Transverse colon (tissue), 4 donors: ENCODE results near the gene STRIP1. TPM values are rescaled to one million over a fixed set of nuclear protein-coding genes. Genes with fewer than 3 reads are reported as not detected.

ENCODE experiments used
- DNase-seq: peaks from one replicate; pipeline ENCODE4 v3.0.0-alpha.2; 2019
- H3K27ac ChIP-seq, 4 donors: fragments of 200-600 bp; sonication (generic); 2 replicates each; pipeline ENCODE4 v1.5.1; 2016 to 2018; ENCODE audit warnings: inconsistent platforms in 4 of 4
- H3K27me3 ChIP-seq: fragments of 200-600 bp; sonication (generic); 2 replicates; pipeline ENCODE4 v1.5.1; 2017; ENCODE audit warnings: inconsistent platforms
- H3K36me3 ChIP-seq, 4 donors: fragments of 200-600 bp; sonication (generic); 2 replicates each; pipeline ENCODE4 v1.5.1; 2017 to 2019; ENCODE audit warnings: inconsistent platforms in 4 of 4
- H3K4me1 ChIP-seq, 4 donors: fragments of 200-600 bp; sonication (generic); 2 replicates each; pipeline ENCODE4 v1.5.1; 2017 to 2020; ENCODE audit warnings: inconsistent platforms in 4 of 4
- H3K4me3 ChIP-seq, 4 donors: fragments of 200-600 bp; sonication (generic); 1 replicate in 1 of 4; 2 replicates in 3 of 4; pipeline versions ENCODE4 v1.5.1 to v1.6.1; 2017 to 2019; ENCODE audit warnings: inconsistent platforms in 4 of 4
- H3K9me3 ChIP-seq, 2 donors: fragments of 200-600 bp; sonication (generic); 2 replicates each; pipeline ENCODE4 v1.5.1; 2017 to 2019; ENCODE audit warnings: inconsistent platforms in 2 of 2
- CTCF ChIP-seq, 5 experiments: fragments of 200-600 bp in 3 of 5; fragments of 450-650 bp in 2 of 5; sonication (generic) in 3 of 5; IDR thresholded peaks; 1 replicate in 2 of 5; 2 replicates in 3 of 5; pipeline ENCODE4 v1.5.1; 2016 to 2017; ENCODE audit warnings: antibody characterized with exemption in 5 of 5, inconsistent platforms in 3 of 5, mild to moderate bottlenecking in 2 of 5, moderate library complexity in 1 of 5
- EP300 ChIP-seq: sonication (generic); formaldehyde crosslinking; IDR thresholded peaks from one replicate; pipeline ENCODE4 v1.6.1; 2017; ENCODE audit warnings: antibody characterized with exemption, low read depth
- POLR2A ChIP-seq: fragments of 450-650 bp; IDR thresholded peaks from one replicate; pipeline ENCODE4 v1.6.1; 2016; ENCODE audit warnings: antibody characterized with exemption, mild to moderate bottlenecking, moderate library complexity
- POLR2AphosphoS5 ChIP-seq, 3 donors: sonication (generic); formaldehyde crosslinking; IDR thresholded peaks; one replicate each; pipeline ENCODE4 v1.6.1; 2016; ENCODE audit warnings: antibody characterized with exemption in 3 of 3
- WGBS, 2 donors: methylation state at CpG; one replicate each; pipeline ENCODE4 v1.1.5; 2018; ENCODE audit warnings: low coverage in 1 of 2; 5-methylcytosine and 5-hydroxymethylcytosine counted together
- in situ Hi-C, 4 donors: fragments of 200-750 bp; cut with MboI; loops; one replicate each; pipeline versions ENCODE4 v1.15.0 to v1.15.1; 2017; ENCODE audit warnings: low sequenced_read_pairs in 3 of 4, low pct_ligation_motif_present in 1 of 4, low pct_unique_long_range_greater_than_20kb in 1 of 4
- intact Hi-C: fragments of 100-400 bp; cut with DNase I; formaldehyde crosslinking; loops from one replicate; pipeline ENCODE4 v1.15.1; 2023; ENCODE audit warnings: low total_unique reads
- total RNA-seq, 4 donors: library from RNA; depleted of rRNA; stranded (reverse); fragments of >200 nt; gene quantifications; one replicate each; pipeline ENCODE4 v1.1.0, GENCODE V29; 2016

The STRIP1 gene
- total RNA-seq, 4 donors from 2014 or later: 32.6 to 72.2 (median 58.7) TPM

DNA sequence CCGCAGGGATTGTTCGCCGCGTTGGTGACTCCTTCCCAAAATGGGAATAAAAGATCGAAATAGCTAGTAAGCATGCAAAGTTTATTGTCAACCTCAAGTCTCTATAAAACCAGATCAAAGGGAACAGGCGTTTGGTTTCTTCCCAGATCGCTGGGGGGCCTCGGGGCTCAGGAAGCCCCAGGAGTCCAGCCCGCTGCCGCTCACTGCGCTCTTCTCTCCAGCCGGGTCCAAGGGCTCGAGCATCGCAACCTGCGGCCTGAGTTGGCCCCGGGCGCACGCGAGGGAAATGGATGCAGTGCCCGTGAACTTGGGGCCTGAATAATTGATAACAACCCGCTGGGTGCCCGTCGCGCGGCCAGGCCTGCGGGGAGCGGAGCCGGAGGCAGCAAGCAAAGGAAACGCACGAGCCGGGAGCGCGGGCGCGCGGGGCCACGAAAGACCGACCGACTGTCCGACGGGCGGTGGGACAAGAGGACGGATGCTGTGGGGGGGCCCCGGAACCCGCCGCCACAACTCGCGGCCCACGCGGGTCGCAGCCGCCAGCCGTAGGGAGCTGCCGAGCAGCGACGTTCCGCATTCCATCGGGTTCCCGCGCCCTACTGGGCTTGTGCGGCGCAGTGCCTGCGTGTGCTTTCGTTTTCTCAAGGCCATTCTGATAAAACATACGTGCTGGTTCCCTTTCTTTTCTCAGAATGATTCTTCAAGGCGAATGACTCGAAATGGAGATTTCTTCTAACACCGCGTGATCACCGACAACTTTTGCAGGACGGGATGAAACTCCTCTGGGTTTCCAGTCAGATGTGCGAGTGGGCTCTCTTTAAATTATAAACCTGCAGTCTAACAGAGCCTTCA, 50.0 kb downstream of the STRIP1 start:
- whole genome bisulfite sequencing, 2 donors: 2 to 4% methylated on average over 23 to 71 of the region's 72 CpGs
- peak overlapping the region; percentile 66 to 85 (median 78) for H3K27ac ChIP-seq
- peak in 2 of 3 donors; percentile 67 to 76 for TF ChIP-seq POLR2AphosphoS5 (IDR thresholded peaks at IDR 0.05)
- no peak for TF ChIP-seq POLR2A
- no peak for TF ChIP-seq EP300
- TF ChIP-seq CTCF (IDR thresholded peaks at IDR 0.05): peak in 1 of 5 experiments; percentile 9
- intact Hi-C loops (loop anchor here (5.0 kb wide), 1 partner anchor 162 kb away; no protein-coding TSS in a partner anchor), in situ Hi-C loops (no loop called here)
- DNase-seq: peak; percentile 67
- peaks cover 50% of the 10 kb centered on the region for H3K27me3 ChIP-seq
- H3K4me1 ChIP-seq: peaks cover 6 to 19% (median 10%) of the 10 kb centered on the region in 4 donors
- H3K4me3 ChIP-seq: peak overlapping the region; percentile 57 to 79 (median 68)
- H3K9me3 ChIP-seq: no peaks in the 10 kb centered on the region
- no peaks in the 10 kb centered on the region for H3K36me3 ChIP-seq

- 76 to 86% methylated on average over 3 to 5 of the region's 5 CpGs for WGBS, 2 donors
- DNase-seq: no peak
- Histone ChIP-seq H3K27me3 (peaks cover 56% of the 10 kb centered on the region), H3K9me3 (no peaks in the 10 kb centered on the region), H3K4me3 (no peak overlapping the region), H3K27ac (no peak overlapping the region), H3K4me1 (peaks cover 6 to 19% (median 10%) of the 10 kb centered on the region in 4 donors), H3K36me3 (no peaks in the 10 kb centered on the region)
- intact Hi-C loops: no loop called here
- in situ Hi-C loops: no loop called here
- TF ChIP-seq CTCF (IDR thresholded peaks at IDR 0.05): no peak
- no peak for TF ChIP-seq EP300
- TF ChIP-seq POLR2A: no peak
- no peak for TF ChIP-seq POLR2AphosphoS5 (IDR thresholded peaks at IDR 0.05)
These were observed 51.2 kb downstream of the STRIP1 start for GRCh38 chr1:110085671-110086070.

GRCh38 chr1:110086961-110087360, 52.5 kb downstream of the STRIP1 start:
- no peaks in the 10 kb centered on the region for H3K36me3 ChIP-seq
- H3K9me3 ChIP-seq: no peaks in the 10 kb centered on the region
- H3K4me1 ChIP-seq: peaks cover 6 to 19% (median 10%) of the 10 kb centered on the region in 4 donors
- no peak overlapping the region for H3K27ac ChIP-seq
- 89 to 93% methylated on average over 3 to 4 of the region's 4 CpGs for WGBS, 2 donors
- in situ Hi-C loops (no loop called here), intact Hi-C loops (no loop called here)
- DNase-seq: no peak
- peaks cover 56% of the 10 kb centered on the region for H3K27me3 ChIP-seq
- no peak for TF ChIP-seq POLR2AphosphoS5 (IDR thresholded peaks at IDR 0.05)
- no peak overlapping the region for H3K4me3 ChIP-seq

GRCh38 chr1:110087812-110088738, 53.7 kb downstream of the STRIP1 start:
- in situ Hi-C loops (no loop called here), intact Hi-C loops (no loop called here)
- H3K27me3 ChIP-seq: peaks cover 46% of the 10 kb centered on the region
- 29 to 45% methylated on average over 4 to 15 of the region's 15 CpGs for WGBS, 2 donors
- DNase-seq: peak; percentile 47
- H3K9me3 ChIP-seq: no peaks in the 10 kb centered on the region
- no peaks in the 10 kb centered on the region for H3K36me3 ChIP-seq
- peaks cover 6 to 18% (median 10%) of the 10 kb centered on the region in 4 donors for H3K4me1 ChIP-seq
- no peak overlapping the region for H3K27ac ChIP-seq
- TF ChIP-seq POLR2AphosphoS5 (IDR thresholded peaks at IDR 0.05): no peak
- no peak for TF ChIP-seq POLR2A
- TF ChIP-seq EP300: no peak
- peak; percentile 68 to 78 (median 71) for TF ChIP-seq CTCF (IDR thresholded peaks at IDR 0.05)
- no peak overlapping the region for H3K4me3 ChIP-seq
